ENCODE data around the gene AIDA.
A peak's percentile ranks its signal among the peaks of the same experiment; 100 is the strongest.

Gene AIDA

GRCh38 chr1:222643606-222643937 lies 68.7 kb downstream of the AIDA start:
- DNase-seq, result peak; percentile 49

DNA sequence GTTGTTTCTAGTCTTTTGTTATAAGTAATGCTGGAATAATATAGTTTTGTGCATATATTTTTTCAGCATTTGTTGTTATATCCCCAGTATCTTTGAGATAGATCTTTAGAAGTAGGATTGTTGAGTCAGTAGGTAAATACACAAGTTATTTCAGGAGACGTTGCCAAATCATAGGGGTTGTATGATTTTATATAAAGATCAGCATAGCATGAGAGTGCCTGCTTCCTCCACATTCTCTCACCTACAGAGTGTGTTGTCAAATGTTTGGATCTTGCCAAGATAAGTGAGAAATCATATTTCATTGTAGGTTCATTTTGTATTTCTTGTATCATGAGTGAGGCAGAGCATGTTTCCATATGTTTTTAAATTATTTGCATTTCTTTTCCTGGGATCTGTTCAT lies 69.8 kb downstream of the AIDA start:
- DNase-seq, result no peak

GRCh38 chr1:222641269-222641948 lies 70.9 kb downstream of the AIDA start:
- no peak for DNase-seq

GRCh38 chr1:222634180-222635013 lies 77.9 kb downstream of the AIDA start:
- DNase-seq, result peak; percentile 95

GRCh38 chr1:222632749-222633148 lies 79.5 kb downstream of the AIDA start:
- no peak for DNase-seq

GRCh38 chr1:222631611-222632208 lies 80.6 kb downstream of the AIDA start:
- no peak for DNase-seq

DNA sequence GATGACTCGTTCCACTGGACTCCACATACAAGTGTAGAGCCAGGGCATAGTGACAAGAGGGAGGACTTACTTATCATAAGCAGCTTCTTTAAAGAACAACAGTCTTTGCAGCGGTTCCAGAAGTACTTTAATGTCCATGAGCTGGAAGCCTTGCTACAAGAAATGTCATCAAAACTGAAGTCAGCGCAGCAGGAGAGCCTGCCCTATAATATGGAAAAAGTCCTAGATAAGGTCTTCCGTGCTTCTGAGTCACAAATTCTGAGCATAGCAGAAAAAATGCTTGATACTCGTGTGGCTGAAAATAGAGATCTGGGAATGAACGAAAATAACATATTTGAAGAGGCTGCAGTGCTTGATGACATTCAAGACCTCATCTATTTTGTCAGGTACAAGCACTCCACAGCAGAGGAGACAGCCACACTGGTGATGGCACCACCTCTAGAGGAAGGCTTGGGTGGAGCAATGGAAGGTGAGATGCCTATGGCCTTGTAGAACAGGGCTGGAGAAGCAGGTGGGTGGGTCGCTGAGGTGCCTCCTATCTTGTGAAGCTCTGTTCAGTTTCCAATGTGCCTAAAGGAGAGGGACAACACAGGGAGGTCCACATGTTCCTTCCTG lies 82.3 kb downstream of the AIDA start:
- no peak for DNase-seq

- no peak for DNase-seq
Observed at GRCh38 chr1:222627232-222627631, 85.1 kb downstream of the AIDA start.

GRCh38 chr1:222624214-222624613 lies 88.1 kb downstream of the AIDA start:
- no peak for DNase-seq

DNA sequence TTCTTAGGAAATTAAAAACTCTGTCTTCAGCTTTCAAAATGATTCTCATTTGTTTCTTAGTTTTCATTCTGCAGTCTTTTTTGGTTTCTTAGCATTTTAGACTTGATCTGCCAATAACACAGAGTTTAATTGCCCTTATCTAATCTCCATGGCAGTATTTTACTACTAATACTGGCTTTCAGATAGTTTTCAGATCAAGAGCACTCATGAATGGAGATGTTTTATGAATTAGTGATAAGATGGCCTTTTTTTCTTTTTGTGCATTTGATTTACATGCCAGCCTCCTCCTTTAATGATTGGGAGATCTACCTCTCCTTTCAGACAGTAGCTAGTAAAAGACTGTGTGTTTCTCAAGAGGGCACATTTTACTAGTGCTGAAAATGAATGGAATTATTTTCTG lies 88.8 kb downstream of the AIDA start:
- no peak for DNase-seq

GRCh38 chr1:222622765-222623164 lies 89.5 kb downstream of the AIDA start:
- no peak for DNase-seq

DNA sequence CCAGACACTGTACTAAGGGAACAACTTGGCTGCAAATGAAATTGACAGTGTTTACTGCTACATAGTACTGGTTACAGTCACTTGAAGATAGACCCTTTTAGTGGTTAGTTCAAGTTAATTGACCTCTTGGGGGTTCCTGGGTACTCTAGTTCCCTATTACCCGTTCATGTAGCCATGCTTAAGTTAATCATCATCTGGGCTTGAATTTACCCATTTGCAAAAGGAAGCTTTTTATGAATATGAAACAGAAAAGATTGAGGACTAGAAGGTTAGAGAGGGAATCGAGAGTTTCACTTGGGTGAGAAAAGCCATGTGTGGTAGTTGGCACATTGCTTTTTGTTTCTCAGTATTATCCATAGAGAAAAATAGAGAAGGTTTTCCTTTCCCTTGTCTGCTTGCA lies 91.7 kb downstream of the AIDA start:
- DNase-seq, result no peak

GRCh38 chr1:222618880-222619596 lies 93.3 kb downstream of the AIDA start:
- DNase-seq, result peak; percentile 22

Data from suppressor macrophage treated with lipopolysaccharide for 4 hours (primary cell).